Thoracic aorta (tissue), 2 donors: Measurements from ENCODE around the gene PLA2G4B. TPM values are rescaled to one million over a fixed set of nuclear protein-coding genes. Genes with fewer than 3 reads are reported as not detected.

ENCODE experiments used
- ATAC-seq: fragments of 150-250 bp; one replicate; pipeline ENCODE4 v1.8.0; 2017; ENCODE audit warnings: low read depth; ENCODE audit not compliant: insufficient number of reproducible peaks, low FRiP score
- DNase-seq: peaks from one replicate; pipeline ENCODE4 v3.0.0-alpha.2; 2020; ENCODE audit warnings: low spot score
- H3K27ac ChIP-seq, 2 donors: fragments of 200-600 bp; sonication (generic); 1 replicate in 1 of 2; 2 replicates in 1 of 2; pipeline ENCODE4 v1.5.1; 2016; ENCODE audit warnings: mild to moderate bottlenecking in 2 of 2, moderate library complexity in 2 of 2
- H3K27me3 ChIP-seq: fragments of 200-600 bp; sonication (generic); replicated peaks from 2 replicates; pipeline ENCODE4 v1.6.0; 2016; ENCODE audit warnings: mild to moderate bottlenecking; ENCODE audit not compliant: insufficient read depth
- H3K36me3 ChIP-seq: fragments of 200-600 bp; sonication (generic); one replicate; pipeline ENCODE4 v1.5.1; 2016
- H3K4me1 ChIP-seq, 2 donors: fragments of 200-600 bp; sonication (generic); 1 replicate in 1 of 2; 2 replicates in 1 of 2; pipeline versions ENCODE4 v1.5.1 to v1.6.0; 2016; ENCODE audit warnings: low read depth in 2 of 2, mild to moderate bottlenecking in 1 of 2; ENCODE audit not compliant: control insufficient read depth in 1 of 2
- H3K4me3 ChIP-seq: fragments of 200-600 bp; sonication (generic); 2 replicates; pipeline ENCODE4 v1.5.1; 2016; ENCODE audit warnings: mild to moderate bottlenecking
- H3K9me3 ChIP-seq: fragments of 200-600 bp; sonication (generic); 2 replicates; pipeline ENCODE4 v1.5.1; 2016
- total RNA-seq, 2 donors: library from RNA; depleted of rRNA; stranded (reverse); fragments of >200 nt; gene quantifications; one replicate each; pipeline versions ENCODE4 v1.1.0 to v1.2.3, GENCODE V29; 2016
- TF ChIP-seq, protein P1 (sequence below): fragments of 200-600 bp; sonication (generic); IDR thresholded peaks from one replicate; pipeline ENCODE4 v1.5.1; 2019; ENCODE audit warnings: antibody characterized with exemption

PLA2G4B gene
- total RNA-seq, 2 donors from 2014 or later: 1.9 to 4.0 TPM

GRCh38 chr15:41862515-41863116 is 24.0 kb downstream of the PLA2G4B start:
- Histone ChIP-seq H3K27me3 (no peaks in the 10 kb centered on the region), H3K9me3 (no peaks in the 10 kb centered on the region), H3K27ac (no peak overlapping the region), H3K4me3 (no peak overlapping the region), H3K4me1 (no peaks in the 10 kb centered on the region), H3K36me3 (no peaks in the 10 kb centered on the region)
- DNase-seq (no peak), ATAC-seq (no peak)
- TF ChIP-seq, protein P1, sequence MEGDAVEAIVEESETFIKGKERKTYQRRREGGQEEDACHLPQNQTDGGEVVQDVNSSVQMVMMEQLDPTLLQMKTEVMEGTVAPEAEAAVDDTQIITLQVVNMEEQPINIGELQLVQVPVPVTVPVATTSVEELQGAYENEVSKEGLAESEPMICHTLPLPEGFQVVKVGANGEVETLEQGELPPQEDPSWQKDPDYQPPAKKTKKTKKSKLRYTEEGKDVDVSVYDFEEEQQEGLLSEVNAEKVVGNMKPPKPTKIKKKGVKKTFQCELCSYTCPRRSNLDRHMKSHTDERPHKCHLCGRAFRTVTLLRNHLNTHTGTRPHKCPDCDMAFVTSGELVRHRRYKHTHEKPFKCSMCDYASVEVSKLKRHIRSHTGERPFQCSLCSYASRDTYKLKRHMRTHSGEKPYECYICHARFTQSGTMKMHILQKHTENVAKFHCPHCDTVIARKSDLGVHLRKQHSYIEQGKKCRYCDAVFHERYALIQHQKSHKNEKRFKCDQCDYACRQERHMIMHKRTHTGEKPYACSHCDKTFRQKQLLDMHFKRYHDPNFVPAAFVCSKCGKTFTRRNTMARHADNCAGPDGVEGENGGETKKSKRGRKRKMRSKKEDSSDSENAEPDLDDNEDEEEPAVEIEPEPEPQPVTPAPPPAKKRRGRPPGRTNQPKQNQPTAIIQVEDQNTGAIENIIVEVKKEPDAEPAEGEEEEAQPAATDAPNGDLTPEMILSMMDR: no peak

- ATAC-seq: no peak
- no peaks in the 10 kb centered on the region for H3K36me3 ChIP-seq
- no peak overlapping the region for H3K4me3 ChIP-seq
- DNase-seq: no peak
- H3K4me1 ChIP-seq: no peaks in the 10 kb centered on the region
- H3K27me3 ChIP-seq: no peaks in the 10 kb centered on the region
- TF ChIP-seq, protein P1: no peak
- H3K9me3 ChIP-seq: no peaks in the 10 kb centered on the region
- H3K27ac ChIP-seq: no peak overlapping the region
These were observed 26.9 kb downstream of the PLA2G4B start for GRCh38 chr15:41865490-41866055.

DNA sequence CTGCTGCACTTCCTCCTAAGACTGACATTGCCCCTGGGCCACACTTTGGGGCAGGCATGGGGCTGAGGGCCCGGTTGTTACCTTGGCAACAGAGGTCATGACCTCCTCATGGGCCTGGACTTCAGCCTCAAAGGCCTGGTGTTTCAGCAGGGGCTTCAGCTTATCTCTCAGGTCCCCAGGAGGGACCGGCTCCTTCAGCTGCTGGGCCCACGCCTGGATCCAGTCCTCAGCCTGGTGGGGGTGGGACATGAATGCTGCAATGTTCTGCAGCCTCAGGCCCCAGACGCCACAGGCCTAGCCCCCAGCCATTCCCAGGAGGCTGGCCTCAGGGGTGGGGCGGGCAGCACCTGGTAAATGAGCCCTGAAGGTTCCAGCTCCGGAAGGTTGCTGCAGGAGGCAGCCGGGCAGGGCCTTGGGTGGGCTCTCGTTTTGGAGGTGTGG is 27.6 kb downstream of the PLA2G4B start:
- Histone ChIP-seq H3K9me3 (no peaks in the 10 kb centered on the region), H3K27me3 (no peaks in the 10 kb centered on the region), H3K27ac (no peak overlapping the region), H3K4me3 (no peak overlapping the region), H3K36me3 (no peaks in the 10 kb centered on the region), H3K4me1 (no peaks in the 10 kb centered on the region)
- TF ChIP-seq, protein P1: no peak
- ATAC-seq: no peak
- DNase-seq: no peak

GRCh38 chr15:41866872-41867579 is 28.4 kb downstream of the PLA2G4B start:
- DNase-seq (no peak), ATAC-seq (no peak)
- Histone ChIP-seq H3K4me3 (no peak overlapping the region), H3K4me1 (no peaks in the 10 kb centered on the region), H3K27me3 (no peaks in the 10 kb centered on the region), H3K36me3 (no peaks in the 10 kb centered on the region), H3K27ac (no peak overlapping the region), H3K9me3 (no peaks in the 10 kb centered on the region)
- TF ChIP-seq, protein P1: no peak

DNA sequence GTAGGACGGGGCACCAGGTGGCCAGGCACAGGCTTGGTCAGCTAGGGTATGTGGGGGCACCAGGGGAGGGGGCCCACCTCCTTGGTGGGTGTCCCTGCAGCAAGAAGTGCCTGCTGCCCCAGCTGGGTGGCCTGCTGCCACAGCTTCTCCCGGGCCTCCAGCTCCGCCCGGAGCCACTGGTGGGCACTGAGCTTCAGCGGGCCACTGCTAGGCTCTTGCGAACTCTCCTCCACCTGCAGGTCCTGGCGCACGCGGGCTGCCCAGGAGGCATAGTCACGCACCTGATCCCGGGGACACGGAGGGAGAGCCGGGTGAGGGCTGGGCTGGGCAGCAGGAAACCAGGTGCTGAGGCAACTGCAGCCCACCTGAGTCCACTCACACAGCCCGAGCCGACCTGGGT is 29.7 kb downstream of the PLA2G4B start:
- H3K4me1 ChIP-seq: no peaks in the 10 kb centered on the region
- TF ChIP-seq, protein P1: no peak

More for the DNA sequence above, 29.7 kb downstream of the PLA2G4B start:
- H3K4me3 ChIP-seq: no peak overlapping the region
- DNase-seq: no peak
- no peaks in the 10 kb centered on the region for H3K36me3 ChIP-seq
- no peaks in the 10 kb centered on the region for H3K27me3 ChIP-seq
- H3K27ac ChIP-seq: no peak overlapping the region
- H3K9me3 ChIP-seq: no peaks in the 10 kb centered on the region
- no peak for ATAC-seq
